ENCODE measurements around the gene SPOUT1.
"Not testable (repeated sequence)": the region's sequence is repeated elsewhere in the genome, so short reads cannot be mapped to it uniquely, and the experiment has no call there.

Gene SPOUT1

DNA sequence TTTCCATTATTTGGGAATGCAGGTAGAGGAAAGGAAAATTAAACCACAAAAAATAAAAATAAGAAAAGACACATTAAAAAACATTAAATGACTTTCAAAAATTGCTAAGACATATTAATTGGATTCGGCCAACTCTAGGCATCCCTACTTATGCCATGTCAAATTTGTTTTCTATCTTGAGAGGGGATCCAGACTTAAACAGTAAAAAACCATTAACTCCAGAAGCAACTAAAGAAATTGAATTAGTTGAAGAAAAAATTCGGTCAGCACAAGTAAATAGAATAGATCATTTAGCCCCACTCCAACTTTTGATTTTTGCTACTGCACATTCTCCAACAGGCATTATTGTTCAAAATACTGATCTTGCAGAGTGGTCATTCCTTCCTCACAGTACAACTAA, 23.1 kb upstream of the SPOUT1 start:
- not testable (repeated sequence) for H3K27me3 ChIP-seq (ENCODE audit: insufficient read depth, low read length); H3K79me2 ChIP-seq (ENCODE audit: control insufficient read depth, insufficient read depth, low read length, unreplicated experiment); H3K36me3 ChIP-seq (ENCODE audit: insufficient read depth, low read length); H3K4me3 ChIP-seq (ENCODE audit: low read depth, low read length); H2AFZ ChIP-seq (ENCODE audit: low read length, unreplicated experiment); H3K27ac ChIP-seq (ENCODE audit: low read depth, low read length); H3K4me1 ChIP-seq (ENCODE audit: control insufficient read depth, insufficient read depth, low read length, unreplicated experiment)

DNA sequence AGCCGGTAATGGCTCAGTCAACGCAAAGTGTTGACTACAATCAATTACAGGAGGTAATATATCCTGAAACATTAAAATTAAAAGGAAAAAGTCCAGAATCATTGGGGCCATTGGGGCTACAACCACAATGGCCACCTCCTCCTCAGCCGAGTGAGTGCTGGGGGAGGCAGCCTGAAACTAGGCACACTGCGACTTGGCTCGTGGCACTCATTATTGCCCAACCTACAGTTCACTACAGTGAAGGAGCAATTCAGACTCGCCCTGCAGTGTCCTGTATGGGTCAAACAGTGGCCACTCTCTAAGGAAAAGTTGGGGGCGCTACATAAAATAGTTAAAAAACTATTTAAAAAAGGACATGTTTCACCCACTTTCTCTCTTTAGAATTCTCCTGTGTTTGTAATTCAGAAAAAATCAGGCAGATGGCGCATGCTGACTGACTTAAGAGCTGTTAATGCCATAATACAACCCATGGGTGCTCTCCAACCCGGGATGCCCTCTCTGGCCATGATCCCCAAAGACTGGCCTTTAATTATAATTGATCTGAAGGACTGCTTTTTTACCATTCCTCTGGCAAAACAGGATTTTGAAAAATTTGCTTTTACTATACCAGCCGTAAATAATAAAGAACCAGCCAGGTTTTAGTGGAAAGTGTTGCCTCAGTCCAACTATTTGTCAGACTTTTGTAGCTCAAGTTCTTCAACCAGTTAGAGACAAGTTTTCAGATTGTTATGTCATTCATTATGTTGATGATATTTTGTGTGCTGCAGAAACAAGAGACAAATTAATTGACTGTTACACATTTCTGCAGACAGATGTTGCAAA, 22.4 kb upstream of the SPOUT1 start:
- not testable (repeated sequence) for H3K27ac ChIP-seq (ENCODE audit: low read depth, low read length); H3K4me1 ChIP-seq (ENCODE audit: control insufficient read depth, insufficient read depth, low read length, unreplicated experiment); H3K79me2 ChIP-seq (ENCODE audit: control insufficient read depth, insufficient read depth, low read length, unreplicated experiment); H3K36me3 ChIP-seq (ENCODE audit: insufficient read depth, low read length); H3K27me3 ChIP-seq (ENCODE audit: insufficient read depth, low read length); H3K4me3 ChIP-seq (ENCODE audit: low read depth, low read length); H2AFZ ChIP-seq (ENCODE audit: low read length, unreplicated experiment)

DNA sequence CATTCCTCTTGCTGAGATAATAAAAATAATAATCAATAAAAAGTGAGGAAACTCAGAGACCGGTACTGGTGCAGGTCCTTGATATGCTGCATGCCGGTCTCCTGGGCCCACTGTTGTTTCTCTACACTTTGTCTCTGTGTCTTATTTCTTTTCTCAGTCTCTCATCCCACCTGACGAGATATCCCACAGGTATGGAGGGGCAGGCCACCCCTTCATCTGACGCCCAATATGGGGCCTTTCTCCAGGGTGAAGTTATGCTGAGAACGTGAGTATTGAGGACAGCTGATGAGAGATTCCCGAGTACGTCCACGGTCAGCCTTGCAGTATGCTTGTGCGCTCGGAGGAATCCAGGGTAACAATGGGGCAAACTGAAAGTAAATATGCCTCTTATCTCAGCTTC, 21.4 kb upstream of the SPOUT1 start:
- not testable (repeated sequence) for H3K4me1 ChIP-seq (ENCODE audit: control insufficient read depth, insufficient read depth, low read length, unreplicated experiment); H3K4me3 ChIP-seq (ENCODE audit: low read depth, low read length); H3K27me3 ChIP-seq (ENCODE audit: insufficient read depth, low read length); H3K36me3 ChIP-seq (ENCODE audit: insufficient read depth, low read length); H3K27ac ChIP-seq (ENCODE audit: low read depth, low read length); H3K79me2 ChIP-seq (ENCODE audit: control insufficient read depth, insufficient read depth, low read length, unreplicated experiment); H2AFZ ChIP-seq (ENCODE audit: low read length, unreplicated experiment)

DNA sequence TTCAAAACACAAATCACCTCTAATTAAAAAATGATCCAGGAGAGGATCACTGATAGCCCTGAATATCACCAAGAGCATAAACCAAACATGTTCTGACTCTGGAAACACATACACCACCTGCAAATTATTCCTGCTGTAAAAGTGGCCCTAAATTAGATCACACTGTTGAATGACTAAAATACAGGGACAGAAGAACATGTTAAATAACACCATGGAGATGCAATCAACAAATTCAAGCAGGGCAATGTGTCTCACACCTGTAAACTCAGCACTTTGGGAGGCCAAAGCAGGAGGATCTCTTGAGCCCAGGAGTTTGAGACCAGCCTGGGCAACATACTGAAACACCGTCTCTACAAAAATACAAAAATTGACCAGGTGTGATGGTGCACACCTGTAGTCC, 18.2 kb upstream of the SPOUT1 start:
- no peak overlapping the region for H2AFZ ChIP-seq (ENCODE audit: low read length, unreplicated experiment)
- no peaks in the 10 kb centered on the region for H3K79me2 ChIP-seq (ENCODE audit: control insufficient read depth, insufficient read depth, low read length, unreplicated experiment)
- H3K36me3 ChIP-seq (ENCODE audit: insufficient read depth, low read length): no peaks in the 10 kb centered on the region
- no peak overlapping the region for H3K4me3 ChIP-seq (ENCODE audit: low read depth, low read length)
- H3K27me3 ChIP-seq (ENCODE audit: insufficient read depth, low read length): no peaks in the 10 kb centered on the region
- no peak overlapping the region for H3K27ac ChIP-seq (ENCODE audit: low read depth, low read length)
- no peaks in the 10 kb centered on the region for H3K4me1 ChIP-seq (ENCODE audit: control insufficient read depth, insufficient read depth, low read length, unreplicated experiment)

DNA sequence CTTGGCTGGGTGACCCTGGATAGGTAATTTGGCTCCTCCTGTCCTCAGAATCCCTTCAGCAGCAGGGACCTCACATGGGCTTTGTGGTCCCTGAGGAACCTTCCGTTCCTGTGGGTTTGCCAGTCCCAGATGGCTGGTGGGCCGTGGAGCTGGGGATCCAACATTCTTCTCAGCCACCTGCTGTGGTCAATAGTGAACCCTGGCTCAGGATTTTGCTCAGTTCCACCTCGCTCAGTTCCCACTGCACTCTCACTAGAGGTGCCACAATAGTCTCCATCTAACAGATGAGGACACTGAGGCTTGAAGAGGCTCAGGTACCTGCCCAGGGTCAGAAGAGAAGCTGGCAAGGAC, 17.1 kb upstream of the SPOUT1 start:
- H3K79me2 ChIP-seq (ENCODE audit: control insufficient read depth, insufficient read depth, low read length, unreplicated experiment): no peaks in the 10 kb centered on the region
- no peak overlapping the region for H3K27ac ChIP-seq (ENCODE audit: low read depth, low read length)
- no peaks in the 10 kb centered on the region for H3K4me1 ChIP-seq (ENCODE audit: control insufficient read depth, insufficient read depth, low read length, unreplicated experiment)
- no peak overlapping the region for H2AFZ ChIP-seq (ENCODE audit: low read length, unreplicated experiment)
- no peaks in the 10 kb centered on the region for H3K27me3 ChIP-seq (ENCODE audit: insufficient read depth, low read length)
- H3K4me3 ChIP-seq (ENCODE audit: low read depth, low read length): no peak overlapping the region
- H3K36me3 ChIP-seq (ENCODE audit: insufficient read depth, low read length): no peaks in the 10 kb centered on the region

DNA sequence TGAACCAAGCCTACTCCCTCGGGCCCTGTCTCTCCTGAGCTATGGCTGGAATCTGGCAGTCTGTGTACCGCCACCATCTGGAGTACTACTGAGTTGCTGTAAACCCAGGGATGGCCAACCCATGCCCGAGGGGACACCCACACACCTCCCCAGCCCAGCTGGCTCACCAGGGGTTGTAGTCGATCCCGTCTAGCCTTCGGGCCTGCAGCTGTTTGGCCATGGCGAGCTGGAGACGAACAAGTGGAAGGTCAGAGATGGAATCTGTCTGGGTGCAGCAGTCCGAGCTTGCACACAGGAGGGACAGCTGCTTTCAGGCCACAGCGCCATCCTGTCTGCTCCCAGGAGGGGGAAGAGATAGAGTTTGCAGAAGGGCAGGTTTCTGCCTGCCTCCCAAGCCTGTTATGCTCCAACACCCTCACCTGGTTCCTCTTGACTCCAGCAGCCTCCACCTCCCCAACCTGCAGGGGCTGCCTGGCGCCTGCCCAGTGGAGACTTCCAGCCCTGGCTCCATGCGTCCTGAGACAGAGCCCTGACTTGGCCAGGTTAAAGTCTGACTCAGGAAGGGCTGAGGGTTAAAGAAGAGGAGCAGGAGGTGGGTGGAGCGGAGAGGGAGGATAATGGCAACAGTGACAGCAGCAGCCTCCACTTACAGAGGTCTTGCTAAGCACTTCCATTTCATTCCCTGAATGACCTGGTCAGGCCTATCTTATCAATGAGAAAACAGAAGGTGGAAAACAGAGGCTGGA, 15.8 kb upstream of the SPOUT1 start:
- Histone ChIP-seq H3K36me3 (ENCODE audit: insufficient read depth, low read length) (no peaks in the 10 kb centered on the region), H3K4me3 (ENCODE audit: low read depth, low read length) (no peak overlapping the region), H3K4me1 (ENCODE audit: control insufficient read depth, insufficient read depth, low read length, unreplicated experiment) (no peaks in the 10 kb centered on the region), H2AFZ (ENCODE audit: low read length, unreplicated experiment) (no peak overlapping the region), H3K27me3 (ENCODE audit: insufficient read depth, low read length) (no peaks in the 10 kb centered on the region), H3K27ac (ENCODE audit: low read depth, low read length) (no peak overlapping the region), H3K79me2 (ENCODE audit: control insufficient read depth, insufficient read depth, low read length, unreplicated experiment) (no peaks in the 10 kb centered on the region)

DNA sequence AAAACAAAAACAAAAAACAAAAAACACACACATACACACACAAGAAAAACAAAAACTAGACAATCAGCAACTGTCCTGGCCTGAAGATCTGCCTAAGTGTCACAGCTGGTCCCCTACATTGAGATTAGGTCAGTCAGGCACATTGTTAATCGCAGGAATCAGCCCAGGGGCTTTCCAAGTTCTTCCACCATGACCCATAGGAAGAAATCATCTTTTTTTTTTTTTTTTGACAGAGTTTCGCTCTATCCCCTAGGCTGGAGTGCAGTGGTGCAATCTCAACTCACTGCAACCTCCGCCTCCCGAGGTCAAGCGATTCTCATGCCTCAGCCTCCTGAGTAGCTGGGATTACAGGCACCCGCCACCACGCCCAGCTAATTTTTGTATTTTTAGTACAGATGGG, 13.6 kb upstream of the SPOUT1 start:
- H2AFZ ChIP-seq (ENCODE audit: low read length, unreplicated experiment); H3K36me3 ChIP-seq (ENCODE audit: insufficient read depth, low read length); H3K27me3 ChIP-seq (ENCODE audit: insufficient read depth, low read length); H3K4me3 ChIP-seq (ENCODE audit: low read depth, low read length); H3K27ac ChIP-seq (ENCODE audit: low read depth, low read length); H3K4me1 ChIP-seq (ENCODE audit: control insufficient read depth, insufficient read depth, low read length, unreplicated experiment); H3K79me2 ChIP-seq (ENCODE audit: control insufficient read depth, insufficient read depth, low read length, unreplicated experiment): not testable (repeated sequence)

DNA sequence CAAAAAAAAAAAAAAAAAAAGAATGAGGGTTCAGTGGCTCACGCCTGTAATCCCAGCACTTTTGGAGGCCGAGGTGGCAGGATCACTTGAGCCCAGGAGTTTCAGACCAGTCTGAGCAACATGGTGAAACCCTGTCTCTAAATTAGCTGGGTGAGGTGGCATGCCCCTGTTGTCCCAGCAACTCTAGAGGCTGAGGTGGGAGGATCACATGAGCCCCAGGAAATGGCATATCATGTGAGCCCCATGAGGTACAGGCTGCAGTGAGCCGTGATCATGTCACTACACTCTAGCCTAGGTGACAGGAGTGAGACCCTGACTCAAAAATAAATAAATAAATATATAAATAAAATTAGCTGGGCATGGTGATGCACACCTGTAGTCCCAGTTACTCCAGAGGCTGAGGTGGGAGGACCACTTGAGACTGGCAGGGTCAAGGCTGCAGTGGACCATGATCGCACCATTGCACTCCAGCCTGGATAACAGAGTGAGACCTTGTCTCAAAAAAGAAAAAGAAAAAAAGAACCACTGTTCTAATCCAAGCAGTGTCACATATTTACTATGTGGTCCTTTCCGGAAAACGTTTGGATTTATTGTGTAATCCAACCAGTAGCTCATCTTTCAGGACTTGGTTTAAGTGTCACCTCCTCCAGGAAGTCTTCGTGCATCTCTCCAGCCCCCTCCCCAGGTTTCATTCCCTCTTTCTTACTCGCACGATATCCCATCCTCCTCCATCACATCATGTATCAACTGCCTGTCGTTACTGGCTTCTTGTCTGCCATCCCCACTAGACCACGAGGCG, 12.3 kb upstream of the SPOUT1 start:
- H3K27ac ChIP-seq (ENCODE audit: low read depth, low read length): no peak overlapping the region
- no peaks in the 10 kb centered on the region for H3K79me2 ChIP-seq (ENCODE audit: control insufficient read depth, insufficient read depth, low read length, unreplicated experiment)
- H3K4me3 ChIP-seq (ENCODE audit: low read depth, low read length): no peak overlapping the region
- no peaks in the 10 kb centered on the region for H3K36me3 ChIP-seq (ENCODE audit: insufficient read depth, low read length)
- H2AFZ ChIP-seq (ENCODE audit: low read length, unreplicated experiment): no peak overlapping the region
- no peaks in the 10 kb centered on the region for H3K27me3 ChIP-seq (ENCODE audit: insufficient read depth, low read length)
- no peaks in the 10 kb centered on the region for H3K4me1 ChIP-seq (ENCODE audit: control insufficient read depth, insufficient read depth, low read length, unreplicated experiment)

DNA sequence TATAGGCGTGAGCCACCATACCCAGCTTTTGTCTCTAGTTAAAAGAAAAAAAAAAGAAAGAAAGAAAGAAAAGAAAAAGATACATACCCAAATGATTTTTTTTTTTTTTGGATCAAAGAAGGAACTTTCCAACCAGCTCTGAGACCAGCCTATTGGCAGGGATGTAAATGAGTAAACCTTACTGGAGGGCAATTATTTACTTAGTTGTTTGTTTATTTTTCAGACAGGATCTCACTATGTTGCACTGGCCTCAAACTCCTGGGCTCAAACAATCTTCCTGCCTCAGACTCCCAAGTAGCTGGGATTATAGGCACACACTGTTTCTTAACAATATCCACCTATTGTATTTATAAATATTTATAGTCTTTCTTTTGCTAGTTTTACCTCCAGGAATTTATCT, 10.9 kb upstream of the SPOUT1 start:
- Histone ChIP-seq H3K27me3 (ENCODE audit: insufficient read depth, low read length) (no peaks in the 10 kb centered on the region), H3K36me3 (ENCODE audit: insufficient read depth, low read length) (no peaks in the 10 kb centered on the region), H3K4me1 (ENCODE audit: control insufficient read depth, insufficient read depth, low read length, unreplicated experiment) (no peaks in the 10 kb centered on the region)

DNA sequence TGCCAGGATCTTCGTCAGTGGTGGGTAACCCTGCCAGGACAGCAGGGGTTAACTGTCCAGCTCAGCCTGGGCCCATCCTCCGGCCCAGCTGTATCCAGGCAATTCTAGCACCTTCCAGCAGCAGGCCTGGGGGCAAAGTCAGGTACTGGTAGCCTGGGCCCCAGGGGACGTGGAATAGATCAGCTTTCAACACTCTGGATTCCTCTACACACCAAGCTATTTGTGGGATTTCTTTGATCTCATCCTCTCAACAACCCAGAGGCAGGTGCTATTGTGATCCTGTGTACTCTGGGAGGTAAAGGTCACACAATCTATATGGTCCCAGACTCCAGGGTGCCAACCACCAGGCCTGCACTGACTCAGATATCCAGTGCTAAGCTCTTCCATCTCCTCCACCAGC, 8.7 kb upstream of the SPOUT1 start:
- H2AFZ ChIP-seq (ENCODE audit: low read length, unreplicated experiment): no peak overlapping the region
- H3K27ac ChIP-seq (ENCODE audit: low read depth, low read length): no peak overlapping the region
- no peaks in the 10 kb centered on the region for H3K79me2 ChIP-seq (ENCODE audit: control insufficient read depth, insufficient read depth, low read length, unreplicated experiment)
- no peak overlapping the region for H3K4me3 ChIP-seq (ENCODE audit: low read depth, low read length)
- no peaks in the 10 kb centered on the region for H3K27me3 ChIP-seq (ENCODE audit: insufficient read depth, low read length)
- no peaks in the 10 kb centered on the region for H3K36me3 ChIP-seq (ENCODE audit: insufficient read depth, low read length)
- H3K4me1 ChIP-seq (ENCODE audit: control insufficient read depth, insufficient read depth, low read length, unreplicated experiment): peaks cover 2% of the 10 kb centered on the region

More for the DNA sequence above, 10.9 kb upstream of the SPOUT1 start:
- Histone ChIP-seq H2AFZ (ENCODE audit: low read length, unreplicated experiment) (no peak overlapping the region), H3K4me3 (ENCODE audit: low read depth, low read length) (no peak overlapping the region), H3K27ac (ENCODE audit: low read depth, low read length) (no peak overlapping the region), H3K79me2 (ENCODE audit: control insufficient read depth, insufficient read depth, low read length, unreplicated experiment) (no peaks in the 10 kb centered on the region)
